Measurements from ENCODE around the gene ZDHHC24.

Gene ZDHHC24

GRCh38 chr11:66564538-66564937 lies 18.7 kb upstream of the ZDHHC24 start (continued):
- TF ChIP-seq CSRNP3 (CRISPR knock-in tag; IDR thresholded peaks at IDR 0.05) (no peak), OSR1 (CRISPR knock-in tag; IDR thresholded peaks at IDR 0.05) (no peak), ZNF70 (CRISPR knock-in tag; IDR thresholded peaks at IDR 0.05) (no peak), SNAI2 (CRISPR knock-in tag; IDR thresholded peaks at IDR 0.05) (no peak)

- TF ChIP-seq RARB (CRISPR knock-in tag; IDR thresholded peaks at IDR 0.05) = no peak
- no peak for TF ChIP-seq ZFP3 (CRISPR knock-in tag; IDR thresholded peaks at IDR 0.05)
- TF ChIP-seq ESRRG (CRISPR knock-in tag; IDR thresholded peaks at IDR 0.05) = no peak
- no peak for TF ChIP-seq CSRNP3 (CRISPR knock-in tag; IDR thresholded peaks at IDR 0.05)
- no peak for ATAC-seq
These were observed 18.0 kb upstream of the ZDHHC24 start for GRCh38 chr11:66563832-66564231.

DNA sequence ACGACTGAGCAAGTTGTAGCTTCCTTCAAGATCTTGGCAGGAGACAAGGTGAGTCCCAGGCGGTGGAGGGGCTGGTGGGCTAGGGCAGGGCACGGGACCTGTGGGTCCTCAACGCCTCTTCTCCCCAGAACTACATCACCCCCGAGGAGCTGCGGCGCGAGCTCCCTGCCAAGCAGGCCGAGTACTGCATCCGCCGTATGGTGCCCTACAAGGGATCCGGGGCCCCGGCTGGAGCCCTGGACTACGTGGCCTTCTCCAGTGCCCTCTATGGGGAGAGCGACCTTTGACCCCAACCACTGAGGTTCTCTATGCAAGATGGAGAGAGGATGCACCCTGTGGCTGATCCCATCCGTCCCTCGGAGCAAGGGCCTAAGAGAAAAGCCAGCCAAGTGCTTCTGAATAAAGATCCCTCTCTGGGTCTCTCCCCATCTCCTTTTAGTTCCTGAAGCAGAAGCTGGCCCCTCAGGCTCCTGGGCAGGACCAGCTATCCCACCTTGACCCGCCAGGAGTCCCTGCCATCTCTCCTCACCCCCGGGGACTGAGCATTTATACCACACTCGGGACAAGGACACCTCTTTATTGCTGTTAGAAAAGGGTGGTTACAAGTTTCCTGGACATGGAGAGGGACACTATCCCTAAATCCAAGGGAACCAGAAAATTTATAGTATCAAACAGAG lies 17.2 kb upstream of the ZDHHC24 start:
- TF ChIP-seq CSRNP3 (CRISPR knock-in tag; IDR thresholded peaks at IDR 0.05) (no peak), GLIS3 (CRISPR knock-in tag; IDR thresholded peaks at IDR 0.05) (no peak), PATZ1 (CRISPR knock-in tag; IDR thresholded peaks at IDR 0.05; ENCODE audit: borderline replicate concordance) (no peak), TSHZ2 (CRISPR knock-in tag; IDR thresholded peaks at IDR 0.05) (no peak), ZNF70 (CRISPR knock-in tag; IDR thresholded peaks at IDR 0.05) (no peak), TCF4 (CRISPR knock-in tag; IDR thresholded peaks at IDR 0.05; ENCODE audit: borderline replicate concordance) (no peak), ZFP3 (CRISPR knock-in tag; IDR thresholded peaks at IDR 0.05) (no peak), ISL1 (CRISPR knock-in tag; IDR thresholded peaks at IDR 0.05) (no peak), TOX (CRISPR knock-in tag; IDR thresholded peaks at IDR 0.05; ENCODE audit: borderline replicate concordance) (no peak)
- TF ChIP-seq, protein P1, sequence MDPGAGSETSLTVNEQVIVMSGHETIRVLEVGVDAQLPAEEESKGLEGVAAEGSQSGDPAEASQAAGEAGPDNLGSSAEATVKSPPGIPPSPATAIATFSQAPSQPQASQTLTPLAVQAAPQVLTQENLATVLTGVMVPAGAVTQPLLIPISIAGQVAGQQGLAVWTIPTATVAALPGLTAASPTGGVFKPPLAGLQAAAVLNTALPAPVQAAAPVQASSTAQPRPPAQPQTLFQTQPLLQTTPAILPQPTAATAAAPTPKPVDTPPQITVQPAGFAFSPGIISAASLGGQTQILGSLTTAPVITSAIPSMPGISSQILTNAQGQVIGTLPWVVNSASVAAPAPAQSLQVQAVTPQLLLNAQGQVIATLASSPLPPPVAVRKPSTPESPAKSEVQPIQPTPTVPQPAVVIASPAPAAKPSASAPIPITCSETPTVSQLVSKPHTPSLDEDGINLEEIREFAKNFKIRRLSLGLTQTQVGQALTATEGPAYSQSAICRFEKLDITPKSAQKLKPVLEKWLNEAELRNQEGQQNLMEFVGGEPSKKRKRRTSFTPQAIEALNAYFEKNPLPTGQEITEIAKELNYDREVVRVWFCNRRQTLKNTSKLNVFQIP (CRISPR knock-in tag; IDR thresholded peaks at IDR 0.05; ENCODE audit: borderline replicate concordance, low read depth) = no peak
- no peak for ATAC-seq

GRCh38 chr11:66562275-66562674 lies 16.4 kb upstream of the ZDHHC24 start:
- no peak for TF ChIP-seq ZC3H10 (CRISPR knock-in tag; IDR thresholded peaks at IDR 0.05)
- no peak for ATAC-seq

All from SK-N-SH treated with all-trans-retinoic acid at 6 μM for 48 hours (cell line).